Measurements from ENCODE around the gene GPR39. TPM values are rescaled to one million over a fixed set of nuclear protein-coding genes. Genes with fewer than 3 reads are reported as not detected.
A peak's percentile ranks its signal among the peaks of the same experiment; 100 is the strongest.

The GPR39 gene
- total and polyA plus RNA-seq, 8 donors = 0.87 to 16.0 (median 5.5) TPM; not detected in 1

- H3K9me3 ChIP-seq = peaks cover 0 to 6% (median 0%) of the 10 kb centered on the region in 4 donors
- intact Hi-C loops (cut with DNase I; ENCODE audit: low total_unique reads) = no loop called here
- WGBS, 5 donors = 82 to 94% (median 90%) methylated on average over 4 of the region's 4 CpGs
- no peak overlapping the region for H3K4me3 ChIP-seq
- no peaks in the 10 kb centered on the region for H3K36me3 ChIP-seq
- TF ChIP-seq CTCF (IDR thresholded peaks at IDR 0.05) = no peak
- TF ChIP-seq EP300 (IDR thresholded peaks at IDR 0.05) = no peak
- no peak for TF ChIP-seq POLR2A (IDR thresholded peaks at IDR 0.05)
- no peak for TF ChIP-seq POLR2AphosphoS5 (IDR thresholded peaks at IDR 0.05)
- no peaks in the 10 kb centered on the region for H3K27me3 ChIP-seq
- no peak overlapping the region for H3K27ac ChIP-seq
- peaks cover 0 to 23% (median 16%) of the 10 kb centered on the region in 4 donors for H3K4me1 ChIP-seq
- DNase-seq = no peak
Observed at GRCh38 chr2:132477436-132477835, 60.8 kb downstream of the GPR39 start.

DNA sequence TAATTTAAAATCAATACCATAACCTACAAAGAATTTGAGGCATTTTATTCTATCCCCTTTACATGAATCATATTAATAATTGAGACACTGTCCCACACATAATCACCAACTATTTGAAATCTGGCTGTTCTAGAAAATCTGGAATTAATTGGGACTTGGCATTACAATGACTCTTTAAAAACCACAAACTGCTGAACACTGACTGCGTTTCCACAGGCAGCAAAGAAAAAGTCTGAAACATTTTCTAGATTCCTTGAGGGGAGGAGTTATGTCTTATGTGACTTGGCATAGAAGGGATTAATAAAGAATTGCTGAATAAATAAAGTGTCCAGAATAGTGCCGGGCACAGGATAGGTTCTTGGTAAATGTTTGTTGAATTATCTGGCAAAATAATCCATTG lies 61.4 kb downstream of the GPR39 start:
- Histone ChIP-seq H3K36me3 (no peaks in the 10 kb centered on the region), H3K27ac (peak overlapping the region in 2 of 5 donors; percentile 10 to 76), H3K4me3 (no peak overlapping the region), H3K4me1 (peaks cover 0 to 23% (median 16%) of the 10 kb centered on the region in 4 donors), H3K9me3 (peaks cover 0 to under 1% (median 0%) of the 10 kb centered on the region in 4 donors), H3K27me3 (no peaks in the 10 kb centered on the region)
- DNase-seq = no peak
- intact Hi-C loops (cut with DNase I; ENCODE audit: low total_unique reads) = no loop called here
- no peak for TF ChIP-seq POLR2A (IDR thresholded peaks at IDR 0.05)
- no peak for TF ChIP-seq POLR2AphosphoS5 (IDR thresholded peaks at IDR 0.05)
- no peak for TF ChIP-seq CTCF (IDR thresholded peaks at IDR 0.05)
- no peak for TF ChIP-seq EP300 (IDR thresholded peaks at IDR 0.05)
- 18 to 33% (median 23%) methylated on average over 2 of the region's 2 CpGs for WGBS, 5 donors

DNA sequence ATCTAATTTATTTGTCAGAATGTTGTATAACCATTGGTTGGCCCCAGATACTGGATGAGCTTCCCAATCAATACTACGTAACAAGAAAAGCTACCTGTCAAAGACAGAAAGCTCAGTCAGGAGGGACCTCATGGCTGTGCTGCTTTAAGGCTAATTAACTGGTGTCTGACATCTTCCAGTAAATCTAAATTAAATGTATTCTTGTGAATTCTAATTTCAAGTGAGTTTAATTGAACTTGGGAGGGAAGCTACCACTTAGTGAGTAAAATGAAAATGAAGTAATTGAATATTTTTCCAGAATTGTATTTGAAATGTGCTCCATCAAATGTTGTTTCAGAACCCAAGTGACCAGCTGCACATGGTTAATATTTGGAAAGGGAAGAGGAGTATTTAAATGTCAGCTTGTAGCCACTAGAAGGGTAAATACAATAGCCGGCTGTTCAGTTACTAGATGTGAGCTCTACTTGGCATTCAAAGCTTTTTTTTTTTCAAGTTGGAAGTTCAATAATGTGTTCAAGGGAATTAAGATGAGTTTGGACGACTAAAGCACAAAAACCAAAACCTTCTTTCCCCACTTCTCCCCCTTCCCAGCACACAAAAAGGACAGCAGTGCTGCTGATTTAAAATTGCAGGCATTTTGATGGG lies 62.0 kb downstream of the GPR39 start:
- no peaks in the 10 kb centered on the region for H3K27me3 ChIP-seq
- H3K27ac ChIP-seq = peak overlapping the region in 4 of 5 donors; percentile 47 to 76 (median 57)
- H3K4me1 ChIP-seq = peaks cover 0 to 23% (median 16%) of the 10 kb centered on the region in 4 donors
- DNase-seq = no peak
- H3K9me3 ChIP-seq = no peaks in the 10 kb centered on the region
- TF ChIP-seq CTCF (IDR thresholded peaks at IDR 0.05) (no peak), EP300 (IDR thresholded peaks at IDR 0.05) (no peak), POLR2AphosphoS5 (IDR thresholded peaks at IDR 0.05) (no peak), POLR2A (IDR thresholded peaks at IDR 0.05) (no peak)
- WGBS, 5 donors = 23 to 43% (median 35%) methylated on average over 3 of the region's 3 CpGs
- intact Hi-C loops (cut with DNase I; ENCODE audit: low total_unique reads) = no loop called here
- H3K4me3 ChIP-seq = no peak overlapping the region
- no peaks in the 10 kb centered on the region for H3K36me3 ChIP-seq

- intact Hi-C loops (cut with DNase I; ENCODE audit: low total_unique reads) = no loop called here
- no peak for TF ChIP-seq CTCF (IDR thresholded peaks at IDR 0.05)
- peak in 1 of 3 donors; percentile 25 for TF ChIP-seq POLR2AphosphoS5 (IDR thresholded peaks at IDR 0.05)
- H3K36me3 ChIP-seq = no peaks in the 10 kb centered on the region
- H3K9me3 ChIP-seq = no peaks in the 10 kb centered on the region
- H3K27me3 ChIP-seq = no peaks in the 10 kb centered on the region
- 26 to 58% (median 41%) methylated on average over 8 of the region's 8 CpGs for WGBS, 5 donors
- H3K4me1 ChIP-seq = peaks cover 0 to 23% (median 16%) of the 10 kb centered on the region in 4 donors
- H3K4me3 ChIP-seq = no peak overlapping the region
- H3K27ac ChIP-seq = peak overlapping the region in 4 of 5 donors; percentile 47 to 76 (median 57)
- DNase-seq = no peak
Observed at GRCh38 chr2:132479155-132479554, 62.5 kb downstream of the GPR39 start.
